GM18520 (cell line): ENCODE data around the gene FBXO48.
"Not testable (repeated sequence)": the region's sequence is repeated elsewhere in the genome, so short reads cannot be mapped to it uniquely, and the experiment has no call there.

Source experiments
- ATAC-seq: cut with Tn5 transposase; IDR thresholded peaks from one replicate; pipeline ENCODE4 v1.9.1; 2021; ENCODE audit not compliant: unreplicated experiment

FBXO48 gene

GRCh38 chr2:68467077-68467960 lies at the start of gene FBXO48, which contains the start of gene APLF:
Gene FBXO48, minus strand, starts transcription at chr2:68467294. Its CDS starts 2,149 bp downstream, at chr2:68465145.
Gene APLF, plus strand, starts transcription at chr2:68467585. Its CDS starts 147 bp downstream, at chr2:68467732.
- ATAC-seq, result peak; percentile 92

- no peak for ATAC-seq
These were observed 49.2 kb upstream of the FBXO48 start for GRCh38 chr2:68516051-68516955.

GRCh38 chr2:68514316-68514929 lies 47.3 kb upstream of the FBXO48 start:
- ATAC-seq, result no peak

GRCh38 chr2:68512966-68513365 lies 45.9 kb upstream of the FBXO48 start:
- ATAC-seq, result no peak

- ATAC-seq, result no peak
These were observed 45.2 kb upstream of the FBXO48 start for GRCh38 chr2:68512326-68512725.

- no peak for ATAC-seq
These were observed 39.1 kb upstream of the FBXO48 start for GRCh38 chr2:68506170-68506569.

- no peak for ATAC-seq
These were observed 38.6 kb upstream of the FBXO48 start for GRCh38 chr2:68505603-68506159.

- no peak for ATAC-seq
These were observed 34.7 kb upstream of the FBXO48 start for GRCh38 chr2:68501768-68502167.

- no peak for ATAC-seq
These were observed 33.6 kb upstream of the FBXO48 start for GRCh38 chr2:68500649-68501048.

GRCh38 chr2:68499133-68499532 lies 32.0 kb upstream of the FBXO48 start:
- no peak for ATAC-seq

GRCh38 chr2:68491582-68491981 lies 24.5 kb upstream of the FBXO48 start:
- no peak for ATAC-seq

GRCh38 chr2:68489282-68489681 lies 22.2 kb upstream of the FBXO48 start:
- ATAC-seq, result no peak

GRCh38 chr2:68488605-68489004 lies 21.5 kb upstream of the FBXO48 start:
- not testable (repeated sequence) for ATAC-seq

- no peak for ATAC-seq
These were observed 20.8 kb upstream of the FBXO48 start for GRCh38 chr2:68487773-68488355.

GRCh38 chr2:68483011-68483410 lies 15.9 kb upstream of the FBXO48 start:
- no peak for ATAC-seq

- no peak for ATAC-seq
These were observed 15.3 kb upstream of the FBXO48 start for GRCh38 chr2:68482296-68482820.

GRCh38 chr2:68478688-68479087 lies 11.6 kb upstream of the FBXO48 start:
- ATAC-seq, result no peak

GRCh38 chr2:68476454-68476853 lies 9.4 kb upstream of the FBXO48 start:
- ATAC-seq, result no peak

GRCh38 chr2:68475576-68475975 lies 8.5 kb upstream of the FBXO48 start:
- no peak for ATAC-seq

- no peak for ATAC-seq
These were observed 8.0 kb upstream of the FBXO48 start for GRCh38 chr2:68475110-68475509.
